ENCODE measurements around the gene CAMTA1. TPM values are rescaled to one million over a fixed set of nuclear protein-coding genes. Genes with fewer than 3 reads are reported as not detected.

The CAMTA1 gene
- total RNA-seq, 6 experiments from 2014 or later = 78.1 to 96.6 (median 86.1) TPM

DNA sequence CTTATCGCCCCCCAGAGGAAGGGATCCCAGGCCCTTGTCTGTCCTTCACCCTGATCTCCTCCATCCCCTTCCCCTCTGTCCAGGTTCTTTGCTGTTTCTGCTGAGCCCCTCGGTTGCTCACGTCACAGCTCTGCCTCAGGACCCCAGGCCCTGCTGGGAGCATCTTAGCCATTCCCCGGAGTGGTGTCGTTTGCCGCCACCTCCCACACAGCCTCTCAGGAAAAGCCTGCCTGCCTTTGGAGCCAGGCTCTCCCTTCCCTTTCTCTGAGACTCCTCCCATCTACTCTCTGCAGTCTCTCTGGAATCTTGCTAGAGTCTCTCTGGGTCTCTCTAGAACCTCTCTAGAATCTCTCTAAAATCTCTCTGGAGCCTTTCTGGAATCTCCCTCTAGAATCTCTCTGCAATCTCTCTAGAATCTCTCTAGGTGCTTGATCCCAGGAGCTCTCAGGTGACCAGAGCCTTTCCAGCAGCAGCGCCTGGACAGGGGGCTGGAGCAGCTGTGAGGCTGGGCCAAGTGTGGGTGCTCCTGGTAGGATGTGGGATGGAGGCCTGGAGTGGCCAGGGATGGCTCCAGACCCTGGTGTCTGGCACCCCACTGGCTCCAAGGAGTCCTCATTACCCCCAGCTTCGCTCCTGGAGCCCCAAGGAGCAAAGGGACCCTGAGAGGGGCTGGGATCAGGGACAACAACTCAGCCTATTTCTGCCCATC, 702.7 kb downstream of the CAMTA1 start:
- no peak overlapping the region for H3K4me3 Mint-ChIP-seq
- DNase-seq = no peak
- H3K9me3 Mint-ChIP-seq = peaks cover under 1% of the 10 kb centered on the region; the same call in 1 of the 2 replicates
- H3K27me3 Mint-ChIP-seq (ENCODE audit: insufficient read depth) = peaks cover 5% of the 10 kb centered on the region
- peaks cover under 1% of the 10 kb centered on the region; the same call in 1 of the 2 replicates for H3K36me3 Mint-ChIP-seq (ENCODE audit: low read depth)
- H3K4me1 Mint-ChIP-seq (ENCODE audit: low read depth) = peaks cover 17% of the 10 kb centered on the region
- H3K27ac Mint-ChIP-seq = no peak overlapping the region
- TF ChIP-seq, protein P1, sequence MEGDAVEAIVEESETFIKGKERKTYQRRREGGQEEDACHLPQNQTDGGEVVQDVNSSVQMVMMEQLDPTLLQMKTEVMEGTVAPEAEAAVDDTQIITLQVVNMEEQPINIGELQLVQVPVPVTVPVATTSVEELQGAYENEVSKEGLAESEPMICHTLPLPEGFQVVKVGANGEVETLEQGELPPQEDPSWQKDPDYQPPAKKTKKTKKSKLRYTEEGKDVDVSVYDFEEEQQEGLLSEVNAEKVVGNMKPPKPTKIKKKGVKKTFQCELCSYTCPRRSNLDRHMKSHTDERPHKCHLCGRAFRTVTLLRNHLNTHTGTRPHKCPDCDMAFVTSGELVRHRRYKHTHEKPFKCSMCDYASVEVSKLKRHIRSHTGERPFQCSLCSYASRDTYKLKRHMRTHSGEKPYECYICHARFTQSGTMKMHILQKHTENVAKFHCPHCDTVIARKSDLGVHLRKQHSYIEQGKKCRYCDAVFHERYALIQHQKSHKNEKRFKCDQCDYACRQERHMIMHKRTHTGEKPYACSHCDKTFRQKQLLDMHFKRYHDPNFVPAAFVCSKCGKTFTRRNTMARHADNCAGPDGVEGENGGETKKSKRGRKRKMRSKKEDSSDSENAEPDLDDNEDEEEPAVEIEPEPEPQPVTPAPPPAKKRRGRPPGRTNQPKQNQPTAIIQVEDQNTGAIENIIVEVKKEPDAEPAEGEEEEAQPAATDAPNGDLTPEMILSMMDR (IDR thresholded peaks at IDR 0.05) = no peak

DNA sequence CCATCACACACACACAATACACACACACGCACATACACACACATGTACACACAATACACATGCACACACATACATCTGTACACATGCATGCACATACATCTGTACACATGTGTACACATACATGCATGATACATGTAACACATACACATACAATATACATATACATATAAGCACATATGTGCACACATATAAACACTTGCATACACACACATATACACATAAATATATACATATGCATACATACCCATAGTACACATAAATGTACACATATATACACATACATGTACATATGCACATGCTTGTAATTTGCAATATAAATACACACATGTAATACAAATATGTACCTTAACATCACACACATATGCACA, 703.2 kb downstream of the CAMTA1 start:
- no peak for DNase-seq
- H3K27me3 Mint-ChIP-seq (ENCODE audit: insufficient read depth) = peaks cover 3% of the 10 kb centered on the region

DNA sequence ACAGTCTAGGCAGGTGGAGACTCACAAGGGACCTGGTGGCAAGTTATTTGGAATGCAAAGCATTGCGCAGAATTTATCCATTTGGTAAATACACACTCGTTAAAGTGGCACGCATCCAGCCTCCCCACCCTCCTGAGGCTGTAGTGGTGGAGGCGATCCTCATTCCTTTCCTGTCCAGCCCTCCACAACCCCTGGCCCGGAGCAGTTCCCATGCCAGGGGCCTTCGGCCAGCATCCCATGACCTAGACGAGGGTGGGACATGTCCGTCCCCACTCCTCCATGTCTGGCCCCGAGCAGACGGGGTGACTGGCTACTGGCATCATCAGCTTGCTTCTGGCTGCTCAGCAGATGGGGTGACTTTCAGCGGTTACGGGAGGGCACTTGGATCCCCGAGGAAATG, 704.3 kb downstream of the CAMTA1 start:
- peaks cover 6% of the 10 kb centered on the region for H3K9me3 Mint-ChIP-seq
- H3K4me3 Mint-ChIP-seq = no peak overlapping the region
- peaks cover 13% of the 10 kb centered on the region for H3K4me1 Mint-ChIP-seq (ENCODE audit: low read depth)
- H3K27ac Mint-ChIP-seq = no peak overlapping the region
- TF ChIP-seq, protein P1 (IDR thresholded peaks at IDR 0.05) = no peak
- peaks cover 3% of the 10 kb centered on the region for H3K27me3 Mint-ChIP-seq (ENCODE audit: insufficient read depth)
- DNase-seq = no peak
- peaks cover 7% of the 10 kb centered on the region for H3K36me3 Mint-ChIP-seq (ENCODE audit: low read depth)

More for the DNA sequence above, 703.2 kb downstream of the CAMTA1 start:
- H3K9me3 Mint-ChIP-seq = peaks cover 6% of the 10 kb centered on the region
- peaks cover 13% of the 10 kb centered on the region for H3K4me1 Mint-ChIP-seq (ENCODE audit: low read depth)
- TF ChIP-seq, protein P1 (IDR thresholded peaks at IDR 0.05) = no peak
- H3K27ac Mint-ChIP-seq = no peak overlapping the region
- H3K36me3 Mint-ChIP-seq (ENCODE audit: low read depth) = peaks cover 6% of the 10 kb centered on the region
- no peak overlapping the region for H3K4me3 Mint-ChIP-seq

DNA sequence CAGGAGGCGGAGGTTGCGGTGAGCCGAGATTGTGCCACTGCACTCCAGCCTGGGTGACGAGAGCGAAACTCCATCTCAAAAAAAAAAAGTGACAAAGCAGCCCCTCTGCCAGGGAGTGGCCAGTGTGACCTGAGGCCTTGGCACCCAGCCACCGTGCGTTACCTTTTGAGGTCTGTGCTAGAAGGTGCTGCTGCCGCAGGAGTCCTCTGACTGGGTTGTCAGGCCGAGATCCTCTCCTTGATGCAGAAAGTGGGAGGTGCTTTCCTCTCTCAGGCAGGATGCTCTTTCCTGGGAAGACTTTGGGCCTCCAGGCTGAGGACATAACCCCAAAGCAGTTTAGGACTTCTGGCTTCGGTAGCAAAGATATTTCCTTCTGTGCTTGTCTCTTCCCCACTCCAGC, 705.3 kb downstream of the CAMTA1 start:
- Mint-ChIP-seq H3K9me3 (peaks cover 6% of the 10 kb centered on the region), H3K4me3 (no peak overlapping the region), H3K27ac (no peak overlapping the region), H3K36me3 (ENCODE audit: low read depth) (peaks cover 7% of the 10 kb centered on the region), H3K4me1 (ENCODE audit: low read depth) (peaks cover 13% of the 10 kb centered on the region), H3K27me3 (ENCODE audit: insufficient read depth) (peaks cover 3% of the 10 kb centered on the region)
- TF ChIP-seq, protein P1 (IDR thresholded peaks at IDR 0.05) = no peak
- no peak for DNase-seq

DNA sequence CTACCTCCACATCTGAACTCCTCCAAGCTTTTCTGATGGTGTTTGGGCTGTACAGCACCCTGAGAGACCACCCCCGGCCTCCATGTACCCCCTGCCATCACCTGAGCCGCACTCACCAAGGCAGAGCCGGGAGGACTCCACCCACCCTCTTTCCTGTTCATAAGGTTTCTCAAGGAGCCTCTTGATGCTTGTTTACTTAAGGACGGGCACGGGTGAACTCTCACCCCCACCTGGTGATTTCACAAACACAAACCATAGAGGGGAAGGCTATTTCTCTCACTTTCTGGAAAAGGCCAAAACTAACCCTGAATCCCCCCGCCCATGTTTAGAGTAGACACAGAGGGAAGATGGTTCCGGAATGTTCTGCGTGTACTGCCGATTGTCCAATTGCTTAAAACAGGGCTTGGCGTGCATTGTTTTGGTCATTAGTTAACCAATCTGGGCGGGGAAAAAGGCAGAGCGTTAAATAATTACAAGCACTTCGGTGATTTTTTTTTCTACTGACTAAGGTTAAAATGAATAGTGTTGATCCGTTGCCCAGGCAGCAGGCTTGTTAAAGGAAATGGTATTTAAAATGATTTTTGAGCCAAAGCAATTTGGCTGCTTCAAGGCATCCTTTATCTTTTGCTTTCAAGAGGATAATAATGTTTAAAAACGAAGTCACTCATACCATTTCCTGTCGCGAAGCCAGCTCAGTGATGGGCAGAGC, 706.0 kb downstream of the CAMTA1 start:
- H3K27me3 Mint-ChIP-seq (ENCODE audit: insufficient read depth) = peaks cover 3% of the 10 kb centered on the region
- peak; percentile 38 for DNase-seq
- H3K36me3 Mint-ChIP-seq (ENCODE audit: low read depth) = peaks cover 7% of the 10 kb centered on the region
- H3K4me3 Mint-ChIP-seq = no peak overlapping the region; the same call in 1 of the 2 replicates
- H3K9me3 Mint-ChIP-seq = peaks cover 6% of the 10 kb centered on the region
- TF ChIP-seq, protein P1 (IDR thresholded peaks at IDR 0.05) = no peak
- H3K27ac Mint-ChIP-seq = peak overlapping the region; percentile 42
- H3K4me1 Mint-ChIP-seq (ENCODE audit: low read depth) = peaks cover 13% of the 10 kb centered on the region
